Calu3 (cell line): ENCODE data around the gene EYA3. TPM values are rescaled to one million over a fixed set of nuclear protein-coding genes. Genes with fewer than 3 reads are reported as not detected.
A peak's percentile ranks its signal among the peaks of the same experiment; 100 is the strongest.

Experiments used
- BruUV-seq: library from RNA; stranded (reverse); fragments of 400-500 nt; replicated peaks from 2 replicates; lab custom pipeline; 2021; lab: Mats Ljungman, UMichigan
- CTCF ChIA-PET: fragments of 300-600 bp; sonication (Branson Sonifier 250); formaldehyde crosslinking; loops from one replicate; lab custom pipeline; 2022; ENCODE audit warnings: antibody characterized with exemption; lab: Charles Lee
- DNase-seq: peaks from one replicate; pipeline ENCODE4 v3.0.0; 2022
- H3K27ac Mint-ChIP-seq: one replicate; pipeline ENCODE4 v1.8.0; 2022; ENCODE audit warnings: mixed read lengths; ENCODE audit not compliant: unreplicated experiment
- H3K27me3 Mint-ChIP-seq: one replicate; pipeline ENCODE4 v1.8.0; 2022; ENCODE audit warnings: mixed read lengths; ENCODE audit not compliant: unreplicated experiment
- H3K36me3 Mint-ChIP-seq: one replicate; pipeline ENCODE4 v1.8.0; 2022; ENCODE audit warnings: mild to moderate bottlenecking, moderate library complexity, mixed read lengths; ENCODE audit not compliant: insufficient read depth, unreplicated experiment
- H3K4me1 Mint-ChIP-seq: one replicate; pipeline ENCODE4 v1.8.0; 2022; ENCODE audit warnings: mild to moderate bottlenecking, low read depth, mixed read lengths; ENCODE audit not compliant: unreplicated experiment
- H3K4me3 Mint-ChIP-seq: one replicate; pipeline ENCODE4 v1.8.0; 2022; ENCODE audit warnings: mild to moderate bottlenecking, low read depth, moderate library complexity, mixed read lengths; ENCODE audit not compliant: unreplicated experiment
- H3K9me3 Mint-ChIP-seq: one replicate; pipeline ENCODE4 v1.8.0; 2022; ENCODE audit warnings: low read depth, mixed read lengths; ENCODE audit not compliant: unreplicated experiment
- intact Hi-C: fragments of 100-400 bp; cut with micrococcal nuclease; formaldehyde crosslinking; loops from one replicate; pipeline ENCODE4 v1.10.0; 2022; ENCODE audit not compliant: unreplicated experiment
- total RNA-seq: library from RNA; stranded (reverse); gene quantifications from 2 replicates; pipeline ENCODE4 v1.2.3, GENCODE V29; 2022
- TF ChIP-seq, protein P1 (sequence below): fragments of 200-600 bp; IDR thresholded peaks from one replicate; pipeline ENCODE4 v1.8.0; 2022; ENCODE audit warnings: antibody characterized with exemption; ENCODE audit not compliant: unreplicated experiment

EYA3 gene
- total RNA-seq, 1 experiment from 2014 or later = 18.8 TPM

GRCh38 chr1:28096210-28097099 is 8.0 kb upstream of the EYA3 start:
- intact Hi-C loops = no loop called here
- Mint-ChIP-seq H3K4me3 (no peak overlapping the region), H3K9me3 (no peaks in the 10 kb centered on the region), H3K4me1 (peaks cover under 1% of the 10 kb centered on the region), H3K36me3 (no peaks in the 10 kb centered on the region), H3K27ac (no peak overlapping the region), H3K27me3 (no peaks in the 10 kb centered on the region)
- BruUV-seq = no TSS peak
- DNase-seq = no peak
- CTCF ChIA-PET = interaction anchor here (0.6 to 1.6 kb wide), 2 partner anchors 8 to 85 kb away, joined by 4 to 5 read pairs; no protein-coding TSS in a partner anchor
- TF ChIP-seq, protein P1, sequence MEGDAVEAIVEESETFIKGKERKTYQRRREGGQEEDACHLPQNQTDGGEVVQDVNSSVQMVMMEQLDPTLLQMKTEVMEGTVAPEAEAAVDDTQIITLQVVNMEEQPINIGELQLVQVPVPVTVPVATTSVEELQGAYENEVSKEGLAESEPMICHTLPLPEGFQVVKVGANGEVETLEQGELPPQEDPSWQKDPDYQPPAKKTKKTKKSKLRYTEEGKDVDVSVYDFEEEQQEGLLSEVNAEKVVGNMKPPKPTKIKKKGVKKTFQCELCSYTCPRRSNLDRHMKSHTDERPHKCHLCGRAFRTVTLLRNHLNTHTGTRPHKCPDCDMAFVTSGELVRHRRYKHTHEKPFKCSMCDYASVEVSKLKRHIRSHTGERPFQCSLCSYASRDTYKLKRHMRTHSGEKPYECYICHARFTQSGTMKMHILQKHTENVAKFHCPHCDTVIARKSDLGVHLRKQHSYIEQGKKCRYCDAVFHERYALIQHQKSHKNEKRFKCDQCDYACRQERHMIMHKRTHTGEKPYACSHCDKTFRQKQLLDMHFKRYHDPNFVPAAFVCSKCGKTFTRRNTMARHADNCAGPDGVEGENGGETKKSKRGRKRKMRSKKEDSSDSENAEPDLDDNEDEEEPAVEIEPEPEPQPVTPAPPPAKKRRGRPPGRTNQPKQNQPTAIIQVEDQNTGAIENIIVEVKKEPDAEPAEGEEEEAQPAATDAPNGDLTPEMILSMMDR = no peak

DNA sequence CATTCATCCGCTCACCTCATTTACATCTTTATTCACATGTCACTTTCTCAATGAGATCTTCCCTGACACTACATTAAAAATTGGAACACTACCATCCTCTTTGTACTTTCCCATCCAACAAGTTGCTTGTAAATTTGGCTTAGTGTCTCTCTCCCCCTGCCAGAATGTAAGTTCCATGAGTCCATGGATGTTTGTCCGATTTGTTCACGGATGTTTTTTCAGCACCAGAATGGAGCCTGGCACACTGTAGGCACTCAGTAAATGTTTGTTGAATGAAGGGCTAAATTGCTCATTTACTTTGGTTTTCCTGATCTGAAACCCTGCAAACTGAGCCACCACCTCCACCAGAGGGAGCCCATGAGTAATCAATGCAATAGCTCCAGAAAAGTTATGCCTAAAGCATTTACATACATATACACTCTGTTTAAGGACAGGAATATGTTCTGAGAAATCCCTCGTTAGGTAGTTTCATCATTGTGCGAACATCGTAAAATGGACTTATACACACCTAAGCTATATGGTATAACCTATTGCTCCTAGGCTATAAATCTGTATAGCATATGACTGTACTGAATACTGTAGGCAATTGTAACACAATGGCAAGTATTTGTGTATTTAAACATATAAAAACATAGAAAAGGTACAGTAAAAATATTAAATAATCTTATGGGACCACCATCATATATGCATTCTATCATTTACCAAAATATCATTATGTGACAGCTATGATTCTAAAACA is 2.8 kb upstream of the EYA3 start:
- Mint-ChIP-seq H3K27me3 (no peaks in the 10 kb centered on the region), H3K4me1 (peaks cover 10% of the 10 kb centered on the region), H3K9me3 (no peaks in the 10 kb centered on the region), H3K27ac (peak overlapping the region; percentile 55), H3K4me3 (no peak overlapping the region), H3K36me3 (peaks cover 18% of the 10 kb centered on the region)
- intact Hi-C loops = loop anchor here (1.0 to 5.0 kb wide), 2 partner anchors 101 to 118 kb away; no protein-coding TSS in a partner anchor
- TF ChIP-seq, protein P1 = peak; percentile 62
- no TSS peak for BruUV-seq
- peak; percentile 84 for DNase-seq
- CTCF ChIA-PET = interaction anchor here (1.0 to 2.2 kb wide), 6 partner anchors 12 to 277 kb away, joined by 3 to 23 read pairs (median 4); no protein-coding TSS in a partner anchor

DNA sequence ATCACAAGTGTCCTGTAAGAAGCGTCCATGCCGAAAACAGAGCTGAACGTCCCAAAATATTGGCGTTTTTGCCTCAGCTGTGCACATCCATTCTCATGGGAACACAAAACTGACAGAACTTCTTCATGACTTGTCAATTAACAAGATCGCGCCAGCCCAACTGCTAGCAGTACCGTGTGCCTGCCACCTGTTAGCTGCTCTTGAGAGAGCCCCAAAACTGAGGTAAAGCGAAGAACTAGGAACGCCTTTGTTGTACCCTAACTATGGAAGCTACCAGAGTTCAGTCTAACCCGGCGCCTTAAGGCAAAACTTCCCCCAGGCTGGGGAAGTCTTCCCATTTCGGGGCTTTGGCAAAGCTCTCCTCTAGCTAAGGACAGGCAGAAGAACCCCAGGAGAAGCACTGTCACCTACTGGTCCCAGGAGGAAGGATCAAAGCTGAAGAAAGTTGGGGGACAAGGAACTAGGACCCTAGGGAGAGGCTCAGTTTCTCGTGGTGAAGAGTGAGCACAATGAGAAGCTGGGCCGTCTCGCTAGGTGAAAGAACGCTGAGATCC is 719 bp downstream of the EYA3 start:
- H3K27ac Mint-ChIP-seq = peak overlapping the region; percentile 89
- CTCF ChIA-PET = interaction anchor here (0.8 to 2.3 kb wide), 4 partner anchors 9 to 121 kb away, joined by 3 to 11 read pairs (median 8); no protein-coding TSS in a partner anchor
- H3K36me3 Mint-ChIP-seq = peaks cover 18% of the 10 kb centered on the region
- TF ChIP-seq, protein P1 = no peak
- peaks cover 10% of the 10 kb centered on the region for H3K4me1 Mint-ChIP-seq
- H3K9me3 Mint-ChIP-seq = no peaks in the 10 kb centered on the region
- H3K27me3 Mint-ChIP-seq = no peaks in the 10 kb centered on the region
- intact Hi-C loops = no loop called here
- BruUV-seq = no TSS peak
- peak overlapping the region; percentile 95 for H3K4me3 Mint-ChIP-seq
- DNase-seq = no peak

- TF ChIP-seq, protein P1 = no peak
- Mint-ChIP-seq H3K4me3 (peak overlapping the region; percentile 95), H3K36me3 (peaks cover 18% of the 10 kb centered on the region), H3K27me3 (no peaks in the 10 kb centered on the region), H3K27ac (no peak overlapping the region), H3K9me3 (no peaks in the 10 kb centered on the region), H3K4me1 (peaks cover 10% of the 10 kb centered on the region)
- no TSS peak for BruUV-seq
- intact Hi-C loops = no loop called here
- CTCF ChIA-PET = interaction anchor here (0.6 kb wide), 3 partner anchors 18 to 68 kb away, joined by 3 to 7 read pairs (median 3); no protein-coding TSS in a partner anchor
- DNase-seq = no peak
Observed at GRCh38 chr1:28086651-28087050, 1.8 kb downstream of the EYA3 start.
